Measurements from ENCODE around the gene C22orf31. TPM values are rescaled to one million over a fixed set of nuclear protein-coding genes. Genes with fewer than 3 reads are reported as not detected.

Gene C22orf31
- not detected for total RNA-seq

GRCh38 chr22:29061773-29062172, at the start of gene C22orf31:
TSS of gene C22orf31 (minus strand) at chr22:29061831. CDS start at chr22:29061792, 39 bp downstream.
- Histone ChIP-seq H3K4me3 (no peak within 1 kb of the TSS), H3K9me3 (no peaks in the 10 kb centered on the region), H3K27ac (replicated peaks in 1 of 4) (no peak within 1 kb of the TSS), H3K36me3 (no peaks in the 10 kb centered on the region), H3K4me1 (no peaks in the 10 kb centered on the region), H3K27me3 (peaks cover 0 to 4% (median 0%) of the 10 kb centered on the region in 4 donors)
- no peak for DNase-seq (ENCODE audit: extremely low spot score)
- intact Hi-C loops (cut with DNase I) = no loop called here
- 79% methylated on average over 2 of the region's 2 CpGs for WGBS
- TF ChIP-seq EP300 (IDR thresholded peaks at IDR 0.05) = no peak
- no peak for TF ChIP-seq POLR2AphosphoS5 (IDR thresholded peaks at IDR 0.05)
- TF ChIP-seq, protein P1, sequence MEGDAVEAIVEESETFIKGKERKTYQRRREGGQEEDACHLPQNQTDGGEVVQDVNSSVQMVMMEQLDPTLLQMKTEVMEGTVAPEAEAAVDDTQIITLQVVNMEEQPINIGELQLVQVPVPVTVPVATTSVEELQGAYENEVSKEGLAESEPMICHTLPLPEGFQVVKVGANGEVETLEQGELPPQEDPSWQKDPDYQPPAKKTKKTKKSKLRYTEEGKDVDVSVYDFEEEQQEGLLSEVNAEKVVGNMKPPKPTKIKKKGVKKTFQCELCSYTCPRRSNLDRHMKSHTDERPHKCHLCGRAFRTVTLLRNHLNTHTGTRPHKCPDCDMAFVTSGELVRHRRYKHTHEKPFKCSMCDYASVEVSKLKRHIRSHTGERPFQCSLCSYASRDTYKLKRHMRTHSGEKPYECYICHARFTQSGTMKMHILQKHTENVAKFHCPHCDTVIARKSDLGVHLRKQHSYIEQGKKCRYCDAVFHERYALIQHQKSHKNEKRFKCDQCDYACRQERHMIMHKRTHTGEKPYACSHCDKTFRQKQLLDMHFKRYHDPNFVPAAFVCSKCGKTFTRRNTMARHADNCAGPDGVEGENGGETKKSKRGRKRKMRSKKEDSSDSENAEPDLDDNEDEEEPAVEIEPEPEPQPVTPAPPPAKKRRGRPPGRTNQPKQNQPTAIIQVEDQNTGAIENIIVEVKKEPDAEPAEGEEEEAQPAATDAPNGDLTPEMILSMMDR (IDR thresholded peaks at IDR 0.05) = no peak
- TF ChIP-seq POLR2A (IDR thresholded peaks at IDR 0.05; ENCODE audit: low read depth) = no peak

- intact Hi-C loops (cut with DNase I) = no loop called here
- no peak overlapping the region for H3K4me3 ChIP-seq
- no peak overlapping the region for H3K27ac ChIP-seq (replicated peaks in 1 of 4)
- H3K9me3 ChIP-seq = no peaks in the 10 kb centered on the region
- WGBS = 100% methylated on average over 3 of the region's 3 CpGs
- TF ChIP-seq POLR2A (IDR thresholded peaks at IDR 0.05; ENCODE audit: low read depth) (no peak), EP300 (IDR thresholded peaks at IDR 0.05) (no peak), POLR2AphosphoS5 (IDR thresholded peaks at IDR 0.05) (no peak)
- TF ChIP-seq, protein P1 (IDR thresholded peaks at IDR 0.05) = no peak
- no peak for DNase-seq (ENCODE audit: extremely low spot score)
- no peaks in the 10 kb centered on the region for H3K36me3 ChIP-seq
- peaks cover 0 to 4% (median 0%) of the 10 kb centered on the region in 4 donors for H3K4me1 ChIP-seq
- H3K27me3 ChIP-seq = no peaks in the 10 kb centered on the region
Observed at GRCh38 chr22:29110946-29111345, 49.3 kb upstream of the C22orf31 start.

DNA sequence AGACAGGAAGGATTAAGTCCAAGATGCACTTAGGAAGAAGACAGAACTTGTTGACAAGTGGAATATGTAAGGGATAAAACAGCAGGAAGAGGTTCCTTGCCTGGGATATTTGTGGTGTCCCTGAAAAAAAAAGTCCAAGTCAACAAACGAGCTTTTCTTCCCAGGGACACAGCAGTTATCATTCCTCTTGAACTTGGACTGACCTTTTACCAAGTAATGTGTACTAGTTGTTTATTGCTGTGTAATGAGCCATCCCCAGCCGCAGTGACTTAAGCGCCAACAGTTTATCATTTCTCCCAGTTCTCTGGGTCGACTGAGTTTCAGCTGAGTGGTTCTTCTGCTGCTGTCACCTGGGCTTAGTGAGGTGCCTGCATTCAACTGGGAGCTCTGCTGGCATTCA, 48.2 kb upstream of the C22orf31 start:
- Histone ChIP-seq H3K4me3 (no peak overlapping the region), H3K27me3 (no peaks in the 10 kb centered on the region), H3K27ac (replicated peaks in 1 of 4) (no peak overlapping the region), H3K9me3 (no peaks in the 10 kb centered on the region), H3K4me1 (no peaks in the 10 kb centered on the region), H3K36me3 (no peaks in the 10 kb centered on the region)
- 79% methylated on average over 4 of the region's 4 CpGs for WGBS
- no peak for DNase-seq (ENCODE audit: extremely low spot score)
- intact Hi-C loops (cut with DNase I) = no loop called here
- TF ChIP-seq POLR2AphosphoS5 (IDR thresholded peaks at IDR 0.05) (no peak), EP300 (IDR thresholded peaks at IDR 0.05) (no peak), POLR2A (IDR thresholded peaks at IDR 0.05; ENCODE audit: low read depth) (no peak)
- TF ChIP-seq, protein P1 (IDR thresholded peaks at IDR 0.05) = no peak

GRCh38 chr22:29108137-29108536, 46.5 kb upstream of the C22orf31 start:
- WGBS = 97% methylated on average over 5 of the region's 5 CpGs
- TF ChIP-seq, protein P1 (IDR thresholded peaks at IDR 0.05) = no peak
- TF ChIP-seq EP300 (IDR thresholded peaks at IDR 0.05) (no peak), POLR2AphosphoS5 (IDR thresholded peaks at IDR 0.05) (no peak), POLR2A (IDR thresholded peaks at IDR 0.05; ENCODE audit: low read depth) (no peak)
- Histone ChIP-seq H3K4me3 (no peak overlapping the region), H3K27me3 (no peaks in the 10 kb centered on the region), H3K4me1 (no peaks in the 10 kb centered on the region), H3K27ac (replicated peaks in 1 of 4) (no peak overlapping the region), H3K36me3 (no peaks in the 10 kb centered on the region), H3K9me3 (no peaks in the 10 kb centered on the region)
- intact Hi-C loops (cut with DNase I) = no loop called here
- no peak for DNase-seq (ENCODE audit: extremely low spot score)

DNA sequence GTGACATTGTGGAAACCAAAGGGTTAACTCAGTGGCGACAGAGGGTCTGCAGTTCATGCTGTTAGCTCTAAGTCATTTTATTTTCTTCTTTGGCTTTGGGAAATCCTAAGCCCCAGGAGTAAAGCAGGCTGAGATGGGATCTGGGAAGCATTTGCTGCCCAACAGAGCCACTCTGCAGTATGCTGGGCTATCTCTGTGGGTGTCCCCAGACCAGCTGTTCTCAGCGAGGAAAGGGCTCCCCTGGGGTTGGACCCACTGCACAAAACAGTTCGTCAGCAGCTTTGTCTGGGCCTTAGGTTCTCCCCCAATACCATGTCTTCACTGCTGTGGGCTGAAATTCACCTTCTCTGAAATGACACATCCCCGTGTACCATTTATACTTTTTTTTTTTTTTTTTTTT, 45.2 kb upstream of the C22orf31 start:
- Histone ChIP-seq H3K27me3 (no peaks in the 10 kb centered on the region), H3K4me3 (no peak overlapping the region), H3K27ac (replicated peaks in 1 of 4) (no peak overlapping the region), H3K4me1 (no peaks in the 10 kb centered on the region), H3K9me3 (no peaks in the 10 kb centered on the region), H3K36me3 (no peaks in the 10 kb centered on the region)
- TF ChIP-seq POLR2AphosphoS5 (IDR thresholded peaks at IDR 0.05) = no peak
- no peak for DNase-seq (ENCODE audit: extremely low spot score)
- intact Hi-C loops (cut with DNase I) = no loop called here
- WGBS = 71% methylated on average over 4 of the region's 4 CpGs
